HPDE6-E6E7 (cell line): ENCODE data around the gene KRTAP4-5.
A peak's percentile ranks its signal among the peaks of the same experiment; 100 is the strongest.
"Not testable (repeated sequence)": the region's sequence is repeated elsewhere in the genome, so short reads cannot be mapped to it uniquely, and the experiment has no call there.

Experiments used
- DNase-seq: peaks from one replicate; pipeline ENCODE4 v3.0.0; 2011; ENCODE audit warnings: missing footprints; ENCODE audit errors: extremely low spot score

KRTAP4-5 gene

DNA sequence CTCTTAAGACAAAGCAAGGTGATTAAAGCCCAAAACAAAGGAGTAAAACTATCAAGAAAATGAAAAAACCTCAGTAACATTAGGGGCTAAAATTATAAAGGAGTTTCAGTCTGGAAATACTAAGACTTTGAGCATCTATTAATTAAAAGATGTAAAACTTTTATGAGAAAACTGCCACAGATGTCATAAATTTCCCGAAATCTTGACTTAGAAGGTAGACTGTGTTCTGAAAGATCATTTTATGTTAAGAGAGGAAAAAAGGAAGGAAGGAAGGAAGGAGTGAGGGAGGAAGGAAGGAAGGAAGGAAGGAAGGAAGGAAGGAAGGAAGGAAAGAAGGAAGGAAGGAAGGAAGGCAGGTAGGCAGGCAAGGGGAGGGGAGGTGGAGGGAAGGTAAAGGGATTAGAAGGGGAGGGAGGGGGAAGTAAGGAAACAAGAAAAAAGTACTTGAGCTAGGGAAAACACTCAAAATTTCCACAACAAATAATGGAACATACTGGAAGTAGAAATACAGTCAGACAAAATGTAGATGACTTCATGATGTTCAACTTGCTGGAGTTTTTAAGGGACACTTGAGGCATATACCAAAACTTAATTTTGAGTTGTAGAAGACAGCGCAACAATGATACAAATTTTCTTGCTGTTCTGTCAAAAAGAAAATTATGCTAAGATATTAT, 2.0 kb downstream of the KRTAP4-5 start:
- no peak for DNase-seq

GRCh38 chr17:41145261-41145660, 4.4 kb downstream of the KRTAP4-5 start:
- no peak for DNase-seq

GRCh38 chr17:41144846-41145245, 4.8 kb downstream of the KRTAP4-5 start:
- no peak for DNase-seq

DNA sequence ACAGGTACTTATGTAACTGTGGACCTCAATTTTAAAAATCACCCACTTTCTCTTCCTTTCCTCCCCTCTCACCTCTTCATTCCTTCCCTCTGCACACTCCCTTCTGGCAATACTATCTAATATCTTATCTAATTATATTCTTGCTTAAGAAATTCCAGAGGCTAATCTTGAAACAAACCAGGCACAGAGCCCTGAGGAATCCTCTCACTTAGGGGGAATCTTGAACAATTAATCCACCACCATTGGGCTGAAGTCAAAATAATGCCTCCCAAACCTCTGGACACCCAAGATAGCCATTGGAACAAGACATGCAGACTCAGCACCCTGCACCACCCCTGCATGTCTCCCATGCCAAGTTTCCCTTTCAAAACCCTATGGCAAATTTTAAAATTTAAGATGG, 8.3 kb downstream of the KRTAP4-5 start:
- DNase-seq: no peak

DNA sequence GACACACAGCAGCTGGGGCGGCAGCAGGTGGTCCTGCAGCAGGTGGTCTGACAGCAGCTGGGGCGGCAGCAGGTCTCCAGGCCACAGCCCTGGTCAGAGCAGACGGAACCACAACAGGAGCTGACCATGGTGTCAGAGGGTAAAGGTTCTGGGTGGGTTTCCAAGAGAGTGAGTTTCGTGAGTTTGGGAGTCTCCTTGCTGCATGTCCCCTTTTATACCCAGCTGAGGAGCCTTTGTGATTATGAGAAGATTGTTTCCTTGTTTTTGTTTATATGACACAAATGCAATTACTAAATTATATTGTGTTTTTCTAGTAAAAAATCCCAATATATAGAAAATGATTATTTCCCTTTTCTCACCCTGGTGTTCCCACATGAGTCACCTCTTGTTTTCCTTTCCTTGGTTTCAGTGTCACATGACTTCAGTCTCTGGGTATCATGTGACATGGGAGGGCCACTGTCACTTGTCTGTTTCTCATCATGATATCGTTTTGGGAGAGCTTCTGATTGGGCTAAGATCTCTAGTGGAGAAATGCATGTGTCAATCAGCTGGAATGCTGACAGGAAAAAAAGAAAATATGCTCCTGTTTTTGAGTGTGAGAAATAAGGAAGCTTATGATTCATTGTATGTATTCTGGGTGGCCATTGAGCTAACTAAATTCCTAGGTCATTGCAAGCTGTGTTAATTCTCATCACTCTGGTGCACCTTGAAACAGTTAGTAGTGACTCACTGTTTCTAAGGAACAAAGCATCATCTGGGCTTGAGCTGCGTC, 9.1 kb downstream of the KRTAP4-5 start, which contains the start of gene KRTAP4-6:
Gene KRTAP4-6, minus strand, starts transcription at position 185 of the 772 bp plus-strand sequence. Its CDS starts 57 bp downstream, at position 128.
- peak; percentile 91 for DNase-seq

- not testable (repeated sequence) for DNase-seq
These were observed 9.8 kb downstream of the KRTAP4-5 start for GRCh38 chr17:41139865-41140264.

DNA sequence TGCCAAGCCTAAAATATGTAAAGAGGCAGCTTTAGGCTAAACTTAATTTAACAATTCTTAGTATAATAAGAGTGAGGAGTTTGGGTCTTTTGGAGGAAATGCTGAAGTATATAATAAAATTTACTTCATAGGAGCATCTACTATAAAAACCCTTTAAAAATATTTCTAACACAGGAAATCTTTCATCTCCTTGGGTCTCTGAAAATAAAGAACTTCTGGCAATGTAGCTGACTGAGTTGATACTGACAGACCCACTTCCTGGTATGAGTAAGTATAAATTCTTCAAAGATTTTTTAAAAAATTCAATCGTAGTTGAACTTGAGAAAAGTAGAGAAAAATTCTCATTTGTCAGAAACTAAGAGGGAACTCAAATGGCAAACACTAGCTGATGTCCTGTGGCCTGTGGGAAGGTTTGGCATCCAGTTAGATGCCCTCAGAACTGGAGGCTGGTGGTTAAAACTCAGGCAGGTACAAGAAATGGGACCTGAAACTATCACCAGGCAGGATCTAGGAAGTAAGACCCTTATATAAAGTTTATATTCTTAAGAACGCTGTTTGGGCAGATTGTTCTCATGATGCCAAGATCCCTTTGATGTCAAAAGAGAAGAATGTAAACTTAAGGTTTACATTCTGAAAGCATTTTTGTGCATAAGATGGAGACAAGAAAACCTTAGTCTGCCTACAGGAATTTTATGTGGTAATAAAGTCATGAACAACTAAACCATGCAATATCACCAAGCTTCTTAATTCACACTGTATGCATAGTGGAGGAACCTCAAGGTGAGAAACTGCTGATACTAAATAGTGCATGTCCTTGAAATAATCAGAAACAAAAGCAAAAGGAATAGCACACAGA, 15.5 kb downstream of the KRTAP4-5 start:
- DNase-seq: no peak

DNA sequence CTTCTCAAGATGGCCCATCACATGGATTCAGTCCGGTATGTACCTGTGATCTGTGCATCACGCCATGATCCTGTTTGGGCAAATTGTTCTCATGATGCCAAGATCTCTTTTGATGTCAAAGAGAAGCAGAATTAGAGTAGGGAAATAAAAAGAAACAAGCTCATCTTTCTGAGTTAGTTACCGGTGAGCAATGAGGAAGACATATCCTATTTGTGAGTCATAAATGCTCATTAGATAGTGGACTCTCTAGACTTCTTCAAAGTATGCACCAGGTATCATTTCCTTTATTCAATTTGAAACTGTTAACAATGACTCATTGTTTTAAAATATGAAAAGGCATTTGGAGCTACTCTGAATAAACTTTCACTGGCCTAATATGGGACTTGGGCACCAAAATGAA, 17.6 kb downstream of the KRTAP4-5 start:
- DNase-seq: peak; percentile 79

DNA sequence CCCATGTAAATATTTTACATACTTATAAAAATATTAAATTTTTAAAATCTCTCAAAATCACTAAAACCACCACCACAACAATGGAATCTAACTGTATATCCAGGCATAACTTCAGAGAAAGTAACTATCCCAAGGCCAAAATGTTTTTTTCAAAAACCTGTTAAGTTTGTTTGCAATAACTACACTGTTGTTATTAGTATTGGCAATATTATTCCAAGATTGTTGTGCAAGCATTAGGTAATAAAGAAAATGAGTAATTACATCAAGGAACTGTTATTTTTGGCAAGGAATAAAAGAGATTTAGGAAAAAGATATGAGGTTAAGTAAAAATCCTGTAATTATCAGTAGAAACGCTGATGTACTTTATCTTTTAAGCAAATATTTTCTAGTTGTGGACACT, 22.3 kb downstream of the KRTAP4-5 start:
- no peak for DNase-seq

DNA sequence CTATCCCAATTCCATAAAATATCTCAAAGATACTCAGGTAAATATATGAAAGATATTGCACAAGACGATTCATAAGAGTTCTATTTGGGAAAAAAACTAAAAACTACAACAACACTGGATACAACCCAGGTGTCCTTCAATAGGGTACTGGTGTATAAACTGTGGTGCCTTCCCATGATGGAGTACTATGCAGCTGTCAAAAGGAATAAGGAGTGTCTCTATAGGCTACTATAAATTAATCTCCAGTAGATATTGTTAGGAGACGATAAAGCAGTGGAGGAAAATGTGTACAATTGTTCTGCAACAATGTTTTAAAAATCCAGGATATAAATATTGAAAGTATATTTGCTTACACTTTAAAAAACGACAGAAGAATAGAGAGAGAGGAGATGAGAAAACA, 23.2 kb downstream of the KRTAP4-5 start:
- DNase-seq: no peak

- DNase-seq: no peak
These were observed 24.6 kb downstream of the KRTAP4-5 start for GRCh38 chr17:41125064-41125463.

DNA sequence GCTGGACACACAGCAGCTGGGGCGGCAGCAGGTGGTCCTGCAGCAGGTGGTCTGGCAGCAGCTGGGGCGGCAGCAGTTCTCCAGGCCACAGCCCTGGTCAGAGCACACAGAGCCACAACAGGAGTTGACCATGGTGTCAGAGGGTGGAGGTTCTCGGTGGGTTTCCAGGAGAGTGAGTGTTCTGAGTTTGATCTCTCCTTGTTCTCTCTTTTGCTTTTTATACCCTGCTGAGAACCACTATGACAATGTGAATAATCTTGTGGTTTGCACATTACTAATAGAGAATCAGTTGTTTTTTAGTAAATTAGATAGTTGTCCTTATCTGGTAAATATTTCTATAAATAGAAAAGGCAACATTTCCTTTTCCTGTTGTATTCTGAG, 25.6 kb downstream of the KRTAP4-5 start, which contains the start of gene KRTAP4-12:
Gene KRTAP4-12, minus strand, starts transcription at position 192 of the 381 bp plus-strand sequence. Its CDS starts 60 bp downstream, at position 132.
- DNase-seq: not testable (repeated sequence)

GRCh38 chr17:41123292-41123990, 26.2 kb downstream of the KRTAP4-5 start:
- DNase-seq: not testable (repeated sequence)

GRCh38 chr17:41121742-41122141, 27.9 kb downstream of the KRTAP4-5 start:
- DNase-seq: no peak

GRCh38 chr17:41119696-41120690, 29.6 kb downstream of the KRTAP4-5 start:
- not testable (repeated sequence) for DNase-seq

GRCh38 chr17:41118721-41119120, 30.9 kb downstream of the KRTAP4-5 start:
- DNase-seq: no peak

DNA sequence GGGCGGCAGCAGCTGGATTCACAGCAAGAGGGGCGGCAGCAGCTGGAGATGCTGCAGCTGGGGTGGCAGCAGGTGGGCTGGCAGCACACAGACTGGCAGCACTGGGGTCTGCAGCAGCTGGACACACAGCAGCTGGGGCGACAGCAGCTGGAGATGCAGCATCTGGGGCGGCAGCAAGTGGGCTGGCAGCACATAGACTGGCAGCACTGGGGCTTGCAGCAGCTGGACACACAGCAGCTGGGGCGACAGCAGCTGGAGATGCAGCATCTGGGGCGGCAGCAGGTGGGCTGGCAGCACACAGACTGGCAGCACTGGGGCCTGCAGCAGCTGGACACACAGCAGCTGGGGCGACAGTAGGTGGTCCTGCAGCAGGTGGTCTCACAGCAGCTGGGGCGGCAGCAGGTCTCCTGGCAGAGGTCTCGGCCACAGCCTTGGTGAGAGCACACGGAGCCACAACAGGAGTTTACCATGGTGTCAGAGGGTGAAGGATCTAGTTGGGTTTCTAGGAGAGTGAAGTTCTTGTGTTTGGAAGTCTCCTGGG, 31.7 kb downstream of the KRTAP4-5 start, which contains the start of gene KRTAP4-11:
Gene KRTAP4-11, minus strand, starts transcription at position 528 of the 541 bp plus-strand sequence. Its CDS starts 58 bp downstream, at position 470.
- DNase-seq: not testable (repeated sequence)

GRCh38 chr17:41116297-41116696, 33.3 kb downstream of the KRTAP4-5 start:
- no peak for DNase-seq

- no peak for DNase-seq
These were observed 38.3 kb downstream of the KRTAP4-5 start for GRCh38 chr17:41111151-41111885.
